HepG2 (cell line): ENCODE data around the gene IFI30. TPM values are rescaled to one million over a fixed set of nuclear protein-coding genes. Genes with fewer than 3 reads are reported as not detected.

ENCODE experiments used
- ERF ChIP-seq: IDR thresholded peaks from 2 replicates; pipeline ENCODE4 v1.6.1; 2018; ENCODE audit warnings: missing biosample characterization, missing genetic modification reagents
- IKZF4 ChIP-seq: sonication (generic); formaldehyde crosslinking; IDR thresholded peaks from 2 replicates; pipeline ENCODE4 v1.5.1; 2020; ENCODE audit warnings: borderline replicate concordance, mild to moderate bottlenecking, low read depth, missing genetic modification reagents; ENCODE audit errors: not compliant biosample characterization
- KDM1A ChIP-seq: IDR thresholded peaks from 2 replicates; pipeline ENCODE4 v1.6.1; 2016; ENCODE audit warnings: missing compliant biosample characterization
- MAZ ChIP-seq, 2 experiments: sonication (generic) in 1 of 2; formaldehyde crosslinking in 1 of 2; IDR thresholded peaks; 2 replicates each; pipeline versions ENCODE4 v1.5.0 to v1.6.1; 2012 to 2020; ENCODE audit warnings: low read depth in 2 of 2, mild to moderate bottlenecking in 2 of 2, borderline replicate concordance in 1 of 2, improper control_type of control experiment in 1 of 2, low read length in 1 of 2, missing genetic modification reagents in 1 of 2, moderate library complexity in 1 of 2
- MYC ChIP-seq: sonication (generic); formaldehyde crosslinking; IDR thresholded peaks from 2 replicates; pipeline ENCODE4 v1.9.0; 2021; ENCODE audit warnings: missing genetic modification reagents, borderline replicate concordance
- NFYC ChIP-seq: IDR thresholded peaks from 2 replicates; pipeline ENCODE4 v1.6.1; 2016; ENCODE audit warnings: missing genetic modification reagents, missing compliant biosample characterization
- POGZ ChIP-seq: sonication (generic); formaldehyde crosslinking; IDR thresholded peaks from 2 replicates; pipeline ENCODE4 v1.4.0; 2020; ENCODE audit warnings: mild to moderate bottlenecking, missing genetic modification reagents
- POLR2A ChIP-seq, 2 experiments: IDR thresholded peaks; 2 replicates each; pipeline ENCODE4 v1.6.1; 2011; ENCODE audit warnings: low read depth in 2 of 2, low read length in 2 of 2, mild to moderate bottlenecking in 1 of 2, moderate library complexity in 1 of 2; ENCODE audit not compliant: insufficient read depth in 1 of 2
- RFXANK ChIP-seq: IDR thresholded peaks from 2 replicates; pipeline ENCODE4 v1.6.1; 2016
- SMC3 ChIP-seq: IDR thresholded peaks from 2 replicates; pipeline ENCODE4 v1.6.1; 2011; ENCODE audit warnings: low read length, improper control_type of control experiment
- SPEN ChIP-seq: sonication (generic); formaldehyde crosslinking; IDR thresholded peaks from 2 replicates; pipeline ENCODE4 v1.5.1; 2020; ENCODE audit warnings: low read depth, mild to moderate bottlenecking, missing genetic modification reagents
- YY1 ChIP-seq: IDR thresholded peaks from 2 replicates; pipeline ENCODE4 v1.6.1; 2011; ENCODE audit warnings: low read length, low read depth, moderate library complexity, mild to moderate bottlenecking; ENCODE audit not compliant: insufficient read depth, insufficient replicate concordance
- ZFP1 ChIP-seq: IDR thresholded peaks from 2 replicates; pipeline ENCODE4 v1.6.1; 2016
- ZMYM3 ChIP-seq: sonication (generic); formaldehyde crosslinking; IDR thresholded peaks from 2 replicates; pipeline ENCODE4 v1.5.1; 2020; ENCODE audit warnings: mild to moderate bottlenecking, missing genetic modification reagents
- ZNF263 ChIP-seq: sonication (generic); formaldehyde crosslinking; IDR thresholded peaks from 2 replicates; pipeline ENCODE4 v1.4.0; 2020; ENCODE audit warnings: missing genetic modification reagents
- ZNF543 ChIP-seq: sonication (generic); formaldehyde crosslinking; IDR thresholded peaks from 2 replicates; pipeline ENCODE4 v1.4.0; 2020; ENCODE audit warnings: mild to moderate bottlenecking, missing genetic modification reagents
- ZNF788 ChIP-seq: sonication (generic); formaldehyde crosslinking; IDR thresholded peaks from 2 replicates; pipeline ENCODE4 v1.5.0; 2020; ENCODE audit warnings: mild to moderate bottlenecking, missing genetic modification reagents, borderline replicate concordance
- polyA plus RNA-seq, 8 experiments: library from polyadenylated mRNA; depleted of rRNA in 3 of 8; stranded (reverse) in 7 of 8; unstranded in 1 of 8; fragments of >200 nt; fragmentation: Illumina TruSeq in 4 of 8; extraction: Trizol in 4 of 8; gene quantifications; 2 replicates each; pipeline versions ENCODE4 v1.2.1 to v1.2.3, GENCODE V29; 2011 to 2016; ENCODE audit warnings: low read depth in 4 of 8, missing spikeins in 1 of 8, mixed read lengths in 1 of 8; ENCODE audit not compliant: insufficient read depth in 1 of 8
- total RNA-seq, 5 experiments: library from RNA; depleted of rRNA; stranded (reverse); fragments of >200 nt; fragmentation: Illumina TruSeq; extraction: Trizol; gene quantifications; 2 replicates each; pipeline ENCODE4 v1.2.3, GENCODE V29; 2016; ENCODE audit warnings: low read depth in 1 of 5
- TF ChIP-seq, protein P1 (sequence below): sonication (generic); formaldehyde crosslinking; IDR thresholded peaks from 2 replicates; pipeline ENCODE4 v1.8.0; 2022; ENCODE audit warnings: missing genetic modification reagents, mild to moderate bottlenecking, inconsistent platforms, borderline replicate concordance
- TF ChIP-seq, protein P2 (sequence below): IDR thresholded peaks from 2 replicates; pipeline ENCODE4 v1.6.1; 2016; ENCODE audit warnings: missing genetic modification reagents, missing compliant biosample characterization
- TF ChIP-seq, protein P3 (sequence below), 2 experiments: sonication (generic) in 1 of 2; formaldehyde crosslinking in 1 of 2; IDR thresholded peaks; 2 replicates each; pipeline versions ENCODE4 v1.4.0 to v1.6.1; 2016 to 2020; ENCODE audit warnings: borderline replicate concordance in 1 of 2, low read depth in 1 of 2, mild to moderate bottlenecking in 1 of 2, missing genetic modification reagents in 1 of 2
- TF ChIP-seq, protein P4 (sequence below): sonication (generic); formaldehyde crosslinking; IDR thresholded peaks from 2 replicates; pipeline ENCODE4 v1.5.0; 2020; ENCODE audit warnings: mild to moderate bottlenecking, missing genetic modification reagents, moderate library complexity

Gene IFI30
- total and polyA plus RNA-seq, 2 of the 13 experiments (the other 11 are each of a cell fraction or from before 2014, with no cell fraction given) = 25.0 to 79.4 TPM

DNA sequence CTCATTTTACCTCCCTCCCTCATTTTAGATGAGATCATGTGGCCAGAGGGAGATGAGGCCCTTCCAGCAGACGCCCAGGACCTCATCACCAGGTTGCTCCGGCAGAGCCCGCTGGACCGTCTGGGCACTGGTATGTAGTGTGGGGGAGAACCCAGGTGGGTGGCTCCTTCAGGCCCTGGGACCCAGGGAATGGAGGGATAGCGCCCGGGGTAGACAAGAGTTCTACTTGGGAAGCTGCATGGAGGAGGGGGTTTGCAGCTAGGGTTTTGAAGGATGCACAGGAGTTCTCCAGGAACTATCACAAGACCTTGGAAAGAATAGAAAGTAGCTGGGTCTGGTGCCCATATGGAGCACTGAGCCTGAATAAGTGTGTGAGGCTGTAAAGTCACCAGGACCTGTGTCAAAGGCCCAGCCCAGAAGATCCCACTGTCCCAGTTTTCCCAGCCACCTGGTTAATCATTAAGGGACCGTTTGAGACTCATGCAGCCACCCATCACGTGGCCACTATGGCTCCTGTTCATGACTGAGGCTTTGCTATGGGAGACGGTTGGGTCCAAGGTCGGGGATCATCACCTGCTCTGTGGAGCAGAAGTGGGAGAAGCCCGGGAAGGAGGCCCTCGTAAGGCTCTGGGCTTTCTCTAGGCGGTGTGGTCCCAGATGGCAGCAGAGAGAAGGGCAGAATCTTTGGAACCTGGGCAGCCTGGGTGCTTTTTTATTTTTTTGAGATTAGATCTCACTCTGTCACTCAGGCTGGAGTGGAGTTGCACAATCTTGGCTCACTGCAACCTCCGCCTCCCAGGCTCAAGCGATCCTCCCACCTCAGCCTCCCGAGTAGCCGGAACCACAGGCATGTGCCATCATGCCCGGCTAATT, 37.7 kb upstream of the IFI30 start (continued):
- TF ChIP-seq ZMYM3 (CRISPR knock-in tag) (peak; percentile 94), ZFP1 (CRISPR knock-in tag) (peak; percentile 66; the same call in 1 of the 2 replicates), MAZ (IDR thresholded peaks at IDR 0.05; ENCODE audit: borderline replicate concordance, low read depth, low read length) (no peak), MAZ (CRISPR knock-in tag; IDR thresholded peaks at IDR 0.05; ENCODE audit: low read depth) (0 out of 2 replicates have a peak, but pooled peaks have one; percentile 43), NFYC (CRISPR knock-in tag) (no peak; the same call in 1 of the 2 replicates), POGZ (peak; percentile 16; the same call in 1 of the 2 replicates), YY1 (peak; percentile 79), RFXANK (CRISPR knock-in tag) (no peak), ZNF543 (CRISPR knock-in tag) (0 out of 2 replicates have a peak, but pooled peaks have one; percentile 40), KDM1A (CRISPR knock-in tag) (peak; percentile 78; the same call in 1 of the 2 replicates), ERF (CRISPR knock-in tag) (0 out of 2 replicates have a peak, but pooled peaks have one; percentile 71), MYC (CRISPR knock-in tag) (peak; percentile 86), SPEN (CRISPR knock-in tag) (peak; percentile 83; the same call in 1 of the 2 replicates), ZNF788 (CRISPR knock-in tag) (peak; percentile 76; the same call in 1 of the 2 replicates), SMC3 (peak; percentile 2; the same call in 1 of the 2 replicates), ZNF263 (CRISPR knock-in tag) (peak; percentile 58; the same call in 1 of the 2 replicates), POLR2A (IDR thresholded peaks at IDR 0.05; ENCODE audit: insufficient read depth in 1 of 2, low read depth in 2 of 2, low read length in 2 of 2) (peak; percentile 64 to 71), IKZF4 (CRISPR knock-in tag) (peak; percentile 54)
- TF ChIP-seq, protein P1, sequence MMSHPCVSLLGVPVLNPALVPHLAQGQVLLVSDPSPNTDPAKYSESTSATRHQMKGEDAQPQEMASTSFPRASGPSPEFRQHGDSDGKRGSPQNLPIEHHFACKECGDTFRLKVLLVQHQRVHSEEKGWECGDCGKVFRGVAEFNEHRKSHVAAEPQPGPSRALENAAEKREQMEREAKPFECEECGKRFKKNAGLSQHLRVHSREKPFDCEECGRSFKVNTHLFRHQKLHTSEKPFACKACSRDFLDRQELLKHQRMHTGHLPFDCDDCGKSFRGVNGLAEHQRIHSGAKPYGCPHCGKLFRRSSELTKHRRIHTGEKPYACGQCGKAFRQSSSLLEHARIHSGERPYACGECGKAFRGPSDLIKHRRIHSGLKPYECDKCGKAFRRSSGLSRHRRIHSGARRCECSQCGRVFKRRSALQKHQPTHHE = no peak
- TF ChIP-seq, protein P2, sequence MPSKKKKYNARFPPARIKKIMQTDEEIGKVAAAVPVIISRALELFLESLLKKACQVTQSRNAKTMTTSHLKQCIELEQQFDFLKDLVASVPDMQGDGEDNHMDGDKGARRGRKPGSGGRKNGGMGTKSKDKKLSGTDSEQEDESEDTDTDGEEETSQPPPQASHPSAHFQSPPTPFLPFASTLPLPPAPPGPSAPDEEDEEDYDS (CRISPR knock-in tag) = peak; percentile 87
- TF ChIP-seq, protein P3, sequence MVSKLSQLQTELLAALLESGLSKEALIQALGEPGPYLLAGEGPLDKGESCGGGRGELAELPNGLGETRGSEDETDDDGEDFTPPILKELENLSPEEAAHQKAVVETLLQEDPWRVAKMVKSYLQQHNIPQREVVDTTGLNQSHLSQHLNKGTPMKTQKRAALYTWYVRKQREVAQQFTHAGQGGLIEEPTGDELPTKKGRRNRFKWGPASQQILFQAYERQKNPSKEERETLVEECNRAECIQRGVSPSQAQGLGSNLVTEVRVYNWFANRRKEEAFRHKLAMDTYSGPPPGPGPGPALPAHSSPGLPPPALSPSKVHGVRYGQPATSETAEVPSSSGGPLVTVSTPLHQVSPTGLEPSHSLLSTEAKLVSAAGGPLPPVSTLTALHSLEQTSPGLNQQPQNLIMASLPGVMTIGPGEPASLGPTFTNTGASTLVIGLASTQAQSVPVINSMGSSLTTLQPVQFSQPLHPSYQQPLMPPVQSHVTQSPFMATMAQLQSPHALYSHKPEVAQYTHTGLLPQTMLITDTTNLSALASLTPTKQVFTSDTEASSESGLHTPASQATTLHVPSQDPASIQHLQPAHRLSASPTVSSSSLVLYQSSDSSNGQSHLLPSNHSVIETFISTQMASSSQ (IDR thresholded peaks at IDR 0.05; ENCODE audit: low read depth) = peak; percentile 99
- TF ChIP-seq, protein P3 (CRISPR knock-in tag; IDR thresholded peaks at IDR 0.05; ENCODE audit: borderline replicate concordance) = peak; percentile 99
- TF ChIP-seq, protein P4, sequence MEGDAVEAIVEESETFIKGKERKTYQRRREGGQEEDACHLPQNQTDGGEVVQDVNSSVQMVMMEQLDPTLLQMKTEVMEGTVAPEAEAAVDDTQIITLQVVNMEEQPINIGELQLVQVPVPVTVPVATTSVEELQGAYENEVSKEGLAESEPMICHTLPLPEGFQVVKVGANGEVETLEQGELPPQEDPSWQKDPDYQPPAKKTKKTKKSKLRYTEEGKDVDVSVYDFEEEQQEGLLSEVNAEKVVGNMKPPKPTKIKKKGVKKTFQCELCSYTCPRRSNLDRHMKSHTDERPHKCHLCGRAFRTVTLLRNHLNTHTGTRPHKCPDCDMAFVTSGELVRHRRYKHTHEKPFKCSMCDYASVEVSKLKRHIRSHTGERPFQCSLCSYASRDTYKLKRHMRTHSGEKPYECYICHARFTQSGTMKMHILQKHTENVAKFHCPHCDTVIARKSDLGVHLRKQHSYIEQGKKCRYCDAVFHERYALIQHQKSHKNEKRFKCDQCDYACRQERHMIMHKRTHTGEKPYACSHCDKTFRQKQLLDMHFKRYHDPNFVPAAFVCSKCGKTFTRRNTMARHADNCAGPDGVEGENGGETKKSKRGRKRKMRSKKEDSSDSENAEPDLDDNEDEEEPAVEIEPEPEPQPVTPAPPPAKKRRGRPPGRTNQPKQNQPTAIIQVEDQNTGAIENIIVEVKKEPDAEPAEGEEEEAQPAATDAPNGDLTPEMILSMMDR (CRISPR knock-in tag) = peak; percentile 27
